Measurements from ENCODE around the gene USP9X. TPM values are rescaled to one million over a fixed set of nuclear protein-coding genes. Genes with fewer than 3 reads are reported as not detected.

USP9X gene
- polyA plus RNA-seq, 1 of the 3 experiments (the other 2 are of a cell fraction): 13.2 TPM

- WGBS (ENCODE audit: low lambda C conversion rate): 74% methylated on average over 5 of the region's 5 CpGs
- Histone ChIP-seq H2AFZ (ENCODE audit: low read depth) (no peak overlapping the region), H3K9ac (no peak overlapping the region), H3K4me2 (no peak overlapping the region), H3K27ac (ENCODE audit: low read depth in 2 of 2, low read length in 1 of 2) (peak overlapping the region in 1 of 2 experiments; percentile 4; a peak in 1 of 4 replicates), H3K79me2 (ENCODE audit: insufficient read depth) (peaks cover 100% of the 10 kb centered on the region), H3K36me3 (replicated peaks in 1 of 2; ENCODE audit: control insufficient read depth in 1 of 2, insufficient read depth in 2 of 2, low read length in 1 of 2) (peaks cover 9 to 16% of the 10 kb centered on the region in 2 experiments), H3F3A (replicated peaks; ENCODE audit: insufficient read depth) (peaks cover 6% of the 10 kb centered on the region), H3K4me1 (ENCODE audit: control insufficient read depth in 1 of 2, insufficient read depth in 2 of 2, low read depth in 1 of 2, low read length in 1 of 2) (peaks cover 0 to 2% of the 10 kb centered on the region in 2 experiments; a peak in 2 of 4 replicates), H3K9me2 (no peaks in the 10 kb centered on the region), H3K27me3 (ENCODE audit: insufficient read depth) (no peaks in the 10 kb centered on the region), H3K9me3 (no peaks in the 10 kb centered on the region), H4K20me1 (ENCODE audit: insufficient read depth) (peaks cover 93% of the 10 kb centered on the region), H3K4me3 (ENCODE audit: low read depth in 2 of 2, low read length in 1 of 2) (no peak overlapping the region)
- DNase-seq: no peak
- CTCF ChIA-PET: interaction anchor here (1.5 kb wide), 1 partner anchor 89 kb away, joined by 5 read pairs; no protein-coding TSS in a partner anchor
- POLR2A ChIA-PET: no interaction called here
- TF ChIP-seq MXI1 (IDR thresholded peaks at IDR 0.05; ENCODE audit: low read depth, low read length) (no peak), EZH2phosphoT487 (IDR thresholded peaks at IDR 0.05; ENCODE audit: borderline replicate concordance, low read depth) (no peak), GABPA (IDR thresholded peaks at IDR 0.05; ENCODE audit: low read depth) (no peak), FOXM1 (IDR thresholded peaks at IDR 0.05; ENCODE audit: low read depth) (no peak), EP300 (IDR thresholded peaks at IDR 0.05; ENCODE audit: borderline replicate concordance in 1 of 2, low read depth in 1 of 2, low read length in 1 of 2) (no peak), POLR2AphosphoS5 (IDR thresholded peaks at IDR 0.05; ENCODE audit: low read depth, low read length) (no peak), NRF1 (IDR thresholded peaks at IDR 0.05; ENCODE audit: low read depth, low read length) (no peak), YY1 (IDR thresholded peaks at IDR 0.05; ENCODE audit: low read depth) (no peak), NFIC (IDR thresholded peaks at IDR 0.05; ENCODE audit: borderline replicate concordance) (no peak), IRF3 (IDR thresholded peaks at IDR 0.05; ENCODE audit: low read depth, low read length) (no peak), SIN3A (IDR thresholded peaks at IDR 0.05; ENCODE audit: borderline replicate concordance, low read depth, low read length) (no peak), JUND (IDR thresholded peaks at IDR 0.05) (no peak), TEAD4 (IDR thresholded peaks at IDR 0.05; ENCODE audit: borderline replicate concordance, insufficient read depth) (no peak), TCF12 (IDR thresholded peaks at IDR 0.05) (no peak), MEF2A (IDR thresholded peaks at IDR 0.05; ENCODE audit: borderline replicate concordance, low read depth) (no peak)
- TF ChIP-seq, protein P1, sequence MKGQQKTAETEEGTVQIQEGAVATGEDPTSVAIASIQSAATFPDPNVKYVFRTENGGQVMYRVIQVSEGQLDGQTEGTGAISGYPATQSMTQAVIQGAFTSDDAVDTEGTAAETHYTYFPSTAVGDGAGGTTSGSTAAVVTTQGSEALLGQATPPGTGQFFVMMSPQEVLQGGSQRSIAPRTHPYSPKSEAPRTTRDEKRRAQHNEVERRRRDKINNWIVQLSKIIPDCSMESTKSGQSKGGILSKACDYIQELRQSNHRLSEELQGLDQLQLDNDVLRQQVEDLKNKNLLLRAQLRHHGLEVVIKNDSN (IDR thresholded peaks at IDR 0.05; ENCODE audit: borderline replicate concordance, low read depth): no peak
- TF ChIP-seq, protein P2, sequence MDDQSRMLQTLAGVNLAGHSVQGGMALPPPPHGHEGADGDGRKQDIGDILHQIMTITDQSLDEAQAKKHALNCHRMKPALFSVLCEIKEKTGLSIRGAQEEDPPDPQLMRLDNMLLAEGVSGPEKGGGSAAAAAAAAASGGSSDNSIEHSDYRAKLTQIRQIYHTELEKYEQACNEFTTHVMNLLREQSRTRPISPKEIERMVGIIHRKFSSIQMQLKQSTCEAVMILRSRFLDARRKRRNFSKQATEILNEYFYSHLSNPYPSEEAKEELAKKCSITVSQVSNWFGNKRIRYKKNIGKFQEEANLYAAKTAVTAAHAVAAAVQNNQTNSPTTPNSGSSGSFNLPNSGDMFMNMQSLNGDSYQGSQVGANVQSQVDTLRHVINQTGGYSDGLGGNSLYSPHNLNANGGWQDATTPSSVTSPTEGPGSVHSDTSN (IDR thresholded peaks at IDR 0.05): no peak
- TF ChIP-seq, protein P3, sequence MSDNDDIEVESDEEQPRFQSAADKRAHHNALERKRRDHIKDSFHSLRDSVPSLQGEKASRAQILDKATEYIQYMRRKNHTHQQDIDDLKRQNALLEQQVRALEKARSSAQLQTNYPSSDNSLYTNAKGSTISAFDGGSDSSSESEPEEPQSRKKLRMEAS (IDR thresholded peaks at IDR 0.05; ENCODE audit: low read depth): no peak
- TF ChIP-seq, protein P4, sequence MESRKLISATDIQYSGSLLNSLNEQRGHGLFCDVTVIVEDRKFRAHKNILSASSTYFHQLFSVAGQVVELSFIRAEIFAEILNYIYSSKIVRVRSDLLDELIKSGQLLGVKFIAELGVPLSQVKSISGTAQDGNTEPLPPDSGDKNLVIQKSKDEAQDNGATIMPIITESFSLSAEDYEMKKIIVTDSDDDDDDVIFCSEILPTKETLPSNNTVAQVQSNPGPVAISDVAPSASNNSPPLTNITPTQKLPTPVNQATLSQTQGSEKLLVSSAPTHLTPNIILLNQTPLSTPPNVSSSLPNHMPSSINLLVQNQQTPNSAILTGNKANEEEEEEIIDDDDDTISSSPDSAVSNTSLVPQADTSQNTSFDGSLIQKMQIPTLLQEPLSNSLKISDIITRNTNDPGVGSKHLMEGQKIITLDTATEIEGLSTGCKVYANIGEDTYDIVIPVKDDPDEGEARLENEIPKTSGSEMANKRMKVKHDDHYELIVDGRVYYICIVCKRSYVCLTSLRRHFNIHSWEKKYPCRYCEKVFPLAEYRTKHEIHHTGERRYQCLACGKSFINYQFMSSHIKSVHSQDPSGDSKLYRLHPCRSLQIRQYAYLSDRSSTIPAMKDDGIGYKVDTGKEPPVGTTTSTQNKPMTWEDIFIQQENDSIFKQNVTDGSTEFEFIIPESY (IDR thresholded peaks at IDR 0.05; ENCODE audit: borderline replicate concordance, low read depth): no peak
Measured at GRCh38 chrX:41090568-41091238, 5.5 kb downstream of the USP9X start.

Measured in SK-N-SH (cell line).